HG03097 (cell line): ENCODE measurements around the gene FAM120B.
"Not testable (repeated sequence)": the region's sequence is repeated elsewhere in the genome, so short reads cannot be mapped to it uniquely, and the experiment has no call there.

Source experiments
- ATAC-seq: cut with Tn5 transposase; IDR thresholded peaks from one replicate; pipeline ENCODE4 v1.9.1; 2021; ENCODE audit not compliant: unreplicated experiment, low FRiP score

FAM120B gene

GRCh38 chr6:170347091-170347490 lies 40.5 kb downstream of the FAM120B start:
- ATAC-seq: peak; percentile 78

DNA sequence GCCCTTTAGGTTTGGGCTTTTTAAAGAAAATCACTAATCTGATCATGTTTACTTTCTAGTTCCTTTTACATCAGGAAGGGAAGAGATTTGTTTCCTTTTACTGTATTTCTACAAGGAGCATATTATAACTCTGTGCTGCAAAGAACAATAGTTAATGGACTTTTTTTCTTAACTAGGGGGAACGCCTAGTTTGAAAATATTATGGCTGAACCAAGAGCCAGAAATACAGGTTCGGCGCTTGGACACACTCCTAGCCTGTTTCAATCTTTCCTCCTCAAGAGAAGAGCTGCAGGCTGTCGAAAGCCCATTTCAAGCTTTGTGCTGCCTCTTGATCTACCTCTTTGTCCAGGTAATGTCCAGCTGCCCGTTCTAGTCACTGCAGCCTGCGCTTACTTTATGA lies 41.4 kb downstream of the FAM120B start:
- no peak for ATAC-seq

DNA sequence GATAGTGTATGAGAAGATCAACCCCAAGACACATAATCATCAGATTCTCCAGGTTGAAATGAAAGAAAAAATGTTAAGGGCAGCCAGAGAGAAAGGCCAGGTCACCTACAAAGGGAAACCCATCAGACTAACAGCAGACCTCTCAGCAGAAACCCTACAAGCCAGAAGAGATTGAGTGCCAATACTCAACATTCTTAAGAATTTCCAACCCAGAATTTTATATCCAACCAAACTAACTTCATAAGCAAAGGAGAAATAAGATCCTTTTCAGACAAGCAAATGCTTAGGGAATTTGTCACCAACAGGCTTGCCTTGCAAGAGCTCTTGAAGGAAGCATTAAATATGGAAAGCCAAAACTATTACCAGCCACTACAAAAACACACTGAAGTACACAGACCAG lies 44.9 kb downstream of the FAM120B start:
- not testable (repeated sequence) for ATAC-seq

- not testable (repeated sequence) for ATAC-seq
Observed at GRCh38 chr6:170355190-170355589, 48.6 kb downstream of the FAM120B start.

DNA sequence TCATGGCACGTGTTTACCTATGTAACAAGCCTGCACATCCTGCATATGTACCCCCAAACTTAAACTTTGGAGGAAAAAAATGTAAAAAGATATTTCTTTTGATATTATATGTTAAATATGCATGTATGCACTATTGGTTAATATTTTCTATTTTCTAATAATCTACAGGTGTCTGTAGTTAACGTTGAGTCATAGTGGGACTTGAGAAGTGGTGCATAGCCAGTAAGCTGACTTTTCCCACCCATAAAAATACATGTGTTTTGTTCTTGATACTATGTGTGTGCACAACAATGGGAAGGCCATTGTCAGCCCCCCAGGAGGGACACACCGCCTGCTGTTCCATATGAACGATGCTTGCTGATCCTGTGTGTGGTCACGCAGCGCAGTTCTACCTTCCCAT lies 49.1 kb downstream of the FAM120B start:
- ATAC-seq: no peak

DNA sequence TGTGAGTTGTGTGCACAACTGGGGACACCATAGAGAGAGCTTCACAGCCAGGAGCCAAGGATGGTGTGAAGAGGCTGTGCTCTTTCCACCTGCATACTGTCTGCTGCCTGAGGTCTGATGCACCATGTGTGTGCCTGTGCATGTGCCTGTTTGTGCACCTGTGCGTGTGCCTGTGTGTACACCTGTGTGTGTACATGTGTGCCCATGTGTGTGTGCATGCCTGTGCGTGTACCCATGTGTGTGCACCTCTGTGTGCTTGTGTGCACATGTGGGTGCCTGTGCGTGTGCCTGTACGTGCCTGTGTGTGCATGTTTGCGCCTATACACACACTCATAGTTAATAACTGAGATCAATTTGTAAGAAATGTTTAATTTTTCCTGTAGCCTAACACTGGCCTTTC lies 51.3 kb downstream of the FAM120B start:
- no peak for ATAC-seq

- ATAC-seq: no peak
Observed at GRCh38 chr6:170358496-170358895, 51.9 kb downstream of the FAM120B start.

DNA sequence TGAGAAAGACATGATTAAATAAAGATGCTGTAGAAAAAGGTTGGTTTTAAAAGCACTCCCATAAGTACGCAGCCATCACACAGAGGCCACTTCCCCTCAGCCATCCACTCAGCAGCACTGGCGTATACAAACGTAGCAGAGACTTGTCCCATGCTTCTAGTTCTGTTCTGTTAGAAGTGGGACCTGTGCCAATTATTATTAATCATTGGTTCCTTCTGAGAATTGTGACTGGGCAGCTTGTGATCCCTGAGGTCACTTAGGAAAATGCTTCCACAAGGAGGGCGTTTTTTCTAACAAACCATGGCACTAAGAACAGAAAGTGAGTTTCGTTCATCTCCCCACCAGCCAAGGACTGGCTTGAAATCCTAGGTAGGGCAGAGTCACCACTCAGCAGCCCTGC lies 53.9 kb downstream of the FAM120B start:
- no peak for ATAC-seq

DNA sequence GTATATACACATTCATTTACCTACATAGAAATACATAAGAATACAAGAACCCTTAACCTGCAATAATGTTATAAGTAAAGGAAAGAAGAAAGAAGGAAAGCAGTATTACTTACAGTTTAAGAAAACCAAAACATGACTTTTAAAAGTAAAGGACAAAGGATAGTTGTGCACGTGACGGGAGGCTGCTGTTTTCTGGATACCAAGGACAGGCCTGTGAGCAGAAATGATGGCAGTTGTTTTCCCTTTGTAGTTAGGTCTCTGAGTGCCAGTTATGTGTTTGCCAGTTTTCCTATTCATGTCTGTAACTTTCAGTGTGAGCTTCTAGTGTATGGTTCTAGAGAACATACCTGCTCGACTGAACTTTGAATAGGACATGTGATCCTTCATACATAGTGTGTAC lies 54.8 kb downstream of the FAM120B start:
- no peak for ATAC-seq

GRCh38 chr6:170362121-170362520 lies 55.6 kb downstream of the FAM120B start:
- ATAC-seq: no peak

- no peak for ATAC-seq
Observed at GRCh38 chr6:170363255-170363654, 56.7 kb downstream of the FAM120B start.

DNA sequence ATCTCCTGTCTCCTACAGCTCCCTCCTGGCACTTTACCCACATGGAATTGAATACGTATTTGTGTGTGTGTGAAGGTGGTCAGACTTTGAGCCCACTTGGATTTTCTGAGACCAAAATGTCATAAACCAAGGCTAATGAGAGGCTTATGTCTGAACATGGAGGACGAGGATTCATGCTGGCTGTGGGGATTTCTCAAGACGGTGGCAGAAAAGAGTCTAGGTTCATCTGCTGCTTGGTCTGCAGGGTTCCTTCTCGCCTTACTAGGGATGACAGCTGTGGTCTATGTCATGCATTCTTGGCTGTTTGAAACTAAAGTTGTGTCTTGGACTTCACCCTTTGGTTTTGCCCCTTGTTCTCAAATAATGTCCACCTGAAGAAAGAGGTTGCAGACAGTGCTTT lies 58.6 kb downstream of the FAM120B start:
- no peak for ATAC-seq

DNA sequence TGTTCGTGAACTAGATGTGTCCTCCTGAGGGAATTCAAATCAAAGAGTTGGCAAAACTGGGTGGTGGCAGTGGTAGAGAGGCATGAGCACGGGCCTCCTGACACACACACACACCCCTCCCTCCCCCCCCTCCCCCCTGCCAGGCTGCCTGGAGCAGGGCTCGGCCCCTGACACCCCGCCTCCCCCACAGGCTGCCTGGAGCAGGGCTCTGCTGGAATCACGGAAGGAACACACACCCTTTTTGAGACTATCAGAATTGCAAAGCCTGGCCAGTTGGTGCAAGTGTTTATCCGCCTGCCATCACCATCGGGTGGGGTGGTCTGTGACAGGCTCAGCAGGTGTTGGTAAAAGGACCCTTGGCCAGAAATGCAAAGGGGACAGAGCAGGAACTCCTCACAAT lies 59.0 kb downstream of the FAM120B start:
- ATAC-seq: no peak

DNA sequence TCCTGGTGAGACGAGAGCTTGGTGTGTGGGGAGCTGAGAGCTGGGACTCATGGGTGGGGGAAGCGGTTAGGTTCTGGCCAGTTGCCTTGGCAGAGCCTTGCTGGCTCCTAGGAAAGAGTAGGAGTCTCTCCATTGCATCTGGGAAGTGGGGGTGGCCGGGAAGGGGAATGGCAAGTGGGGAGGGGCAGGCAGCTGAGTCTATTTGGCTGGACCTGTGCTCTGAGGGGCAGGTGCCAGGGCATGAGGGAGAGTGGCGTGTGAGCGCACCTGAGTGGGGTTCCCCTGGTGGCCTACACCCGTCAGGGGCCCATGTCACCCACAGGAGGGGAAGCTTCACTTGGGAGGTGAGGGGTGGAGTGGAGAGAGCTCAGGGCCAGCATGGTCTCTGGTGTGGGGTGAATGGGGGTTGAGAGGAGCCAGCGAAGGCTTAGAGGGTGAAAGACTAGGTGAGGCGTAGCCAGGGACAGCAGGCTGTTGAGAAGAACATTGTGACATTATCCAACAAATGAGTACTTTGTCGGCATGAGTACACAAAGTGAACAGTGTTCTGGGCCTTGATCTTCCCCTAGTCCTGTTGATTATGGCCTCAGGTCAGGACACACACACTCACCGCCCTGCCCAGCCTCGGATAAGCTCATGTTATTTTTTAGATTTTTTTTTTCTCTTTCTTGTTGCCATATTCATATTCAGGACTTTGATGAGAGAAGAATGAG lies 59.8 kb downstream of the FAM120B start:
- no peak for ATAC-seq

- no peak for ATAC-seq
Observed at GRCh38 chr6:170367241-170367640, 60.7 kb downstream of the FAM120B start.

DNA sequence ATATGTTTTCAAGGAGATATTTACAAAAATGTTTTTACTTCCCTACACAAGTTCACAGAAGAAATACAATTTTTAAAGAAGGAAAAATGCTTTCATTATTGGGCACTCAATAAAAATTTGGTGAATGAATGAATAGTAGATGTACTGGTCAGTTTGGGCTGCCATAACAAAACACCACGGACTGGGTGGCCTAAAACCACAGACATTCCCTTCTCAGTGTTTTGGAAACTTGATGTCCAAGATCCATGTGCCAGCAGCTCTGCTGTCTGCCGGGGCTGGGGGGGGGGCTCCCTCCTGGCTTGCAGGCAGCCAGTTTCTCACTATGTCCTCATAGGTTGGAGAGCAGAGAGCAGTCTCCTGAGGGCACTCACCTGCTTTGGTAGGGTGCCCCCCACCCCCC lies 62.0 kb downstream of the FAM120B start:
- no peak for ATAC-seq

DNA sequence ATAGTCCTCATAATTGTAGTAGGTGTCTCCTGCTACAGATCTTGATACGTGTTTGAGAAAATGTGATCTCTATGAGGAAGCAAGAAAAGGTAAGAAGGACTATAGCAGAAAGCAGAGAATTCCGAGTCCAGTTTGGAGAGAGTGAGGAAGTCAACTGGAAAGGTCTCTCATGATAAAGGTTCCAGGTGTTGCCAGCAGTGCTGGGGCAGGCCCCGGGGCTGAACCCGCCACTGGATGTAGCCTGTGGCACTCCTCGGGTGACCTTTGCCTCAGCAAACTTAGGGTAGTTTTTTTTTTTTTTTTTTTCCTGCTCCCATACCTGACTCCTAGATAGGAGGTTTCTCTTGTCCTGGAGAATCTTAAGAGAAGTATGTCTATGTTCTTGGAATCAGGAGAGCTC lies 62.8 kb downstream of the FAM120B start:
- ATAC-seq: no peak

- no peak for ATAC-seq
Observed at GRCh38 chr6:170370416-170370815, 63.9 kb downstream of the FAM120B start.

DNA sequence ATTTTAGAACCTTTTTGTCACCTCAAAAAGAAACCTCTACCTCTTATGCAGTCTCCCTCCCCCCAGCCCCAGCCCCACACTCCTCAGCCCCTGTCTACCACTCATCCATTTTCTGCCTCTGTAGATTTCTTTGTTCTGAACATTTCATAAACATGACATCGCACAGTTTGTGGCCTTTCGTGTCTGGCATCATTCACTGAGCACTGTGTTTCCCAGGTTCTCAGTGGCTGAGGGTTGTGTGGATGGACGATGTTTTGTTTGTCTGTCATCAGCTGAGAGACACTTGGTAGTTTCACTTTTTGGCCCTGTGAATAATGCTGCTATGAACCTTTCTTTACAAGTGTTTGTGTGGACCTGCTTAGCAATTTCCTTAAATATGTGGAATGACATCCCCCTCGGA lies 64.5 kb downstream of the FAM120B start:
- no peak for ATAC-seq

DNA sequence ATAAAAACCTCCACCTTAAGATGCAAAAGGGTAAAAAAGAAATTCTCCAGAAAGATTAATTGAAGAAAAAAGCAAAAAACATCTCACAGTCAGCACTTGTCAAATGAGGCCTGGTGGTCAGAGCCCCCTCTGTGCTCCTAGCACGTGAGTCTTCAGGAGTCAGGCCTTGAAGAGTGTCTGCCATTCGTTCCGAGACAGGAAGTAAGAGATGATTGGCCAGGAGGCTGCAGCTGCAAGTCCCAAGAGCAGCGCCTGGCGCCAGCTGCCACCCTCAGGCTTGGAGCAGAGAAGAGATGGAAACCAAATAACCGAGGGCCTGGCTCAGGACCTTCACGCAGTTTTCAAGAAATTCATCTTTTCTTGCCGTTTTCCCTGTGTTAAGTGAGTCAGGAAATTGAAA lies 65.0 kb downstream of the FAM120B start:
- ATAC-seq: no peak

- no peak for ATAC-seq
Observed at GRCh38 chr6:170372380-170373325, 66.1 kb downstream of the FAM120B start.
